Dermis blood vessel endothelial cell (primary cell): ENCODE results near the gene PNMA8C. TPM values are rescaled to one million over a fixed set of nuclear protein-coding genes. Genes with fewer than 3 reads are reported as not detected.
A peak's percentile ranks its signal among the peaks of the same experiment; 100 is the strongest.
"Not testable (repeated sequence)": the region's sequence is repeated elsewhere in the genome, so short reads cannot be mapped to it uniquely, and the experiment has no call there.

Source experiments
- DNase-seq: peaks from one replicate; pipeline ENCODE4 v3.0.0; 2010
- total RNA-seq: library from RNA; depleted of rRNA; stranded (reverse); fragments of >200 nt; gene quantifications from 2 replicates; pipeline ENCODE4 v1.2.3, GENCODE V29; 2014

PNMA8C gene
- total RNA-seq, 1 donor from 2014 or later = not detected

DNA sequence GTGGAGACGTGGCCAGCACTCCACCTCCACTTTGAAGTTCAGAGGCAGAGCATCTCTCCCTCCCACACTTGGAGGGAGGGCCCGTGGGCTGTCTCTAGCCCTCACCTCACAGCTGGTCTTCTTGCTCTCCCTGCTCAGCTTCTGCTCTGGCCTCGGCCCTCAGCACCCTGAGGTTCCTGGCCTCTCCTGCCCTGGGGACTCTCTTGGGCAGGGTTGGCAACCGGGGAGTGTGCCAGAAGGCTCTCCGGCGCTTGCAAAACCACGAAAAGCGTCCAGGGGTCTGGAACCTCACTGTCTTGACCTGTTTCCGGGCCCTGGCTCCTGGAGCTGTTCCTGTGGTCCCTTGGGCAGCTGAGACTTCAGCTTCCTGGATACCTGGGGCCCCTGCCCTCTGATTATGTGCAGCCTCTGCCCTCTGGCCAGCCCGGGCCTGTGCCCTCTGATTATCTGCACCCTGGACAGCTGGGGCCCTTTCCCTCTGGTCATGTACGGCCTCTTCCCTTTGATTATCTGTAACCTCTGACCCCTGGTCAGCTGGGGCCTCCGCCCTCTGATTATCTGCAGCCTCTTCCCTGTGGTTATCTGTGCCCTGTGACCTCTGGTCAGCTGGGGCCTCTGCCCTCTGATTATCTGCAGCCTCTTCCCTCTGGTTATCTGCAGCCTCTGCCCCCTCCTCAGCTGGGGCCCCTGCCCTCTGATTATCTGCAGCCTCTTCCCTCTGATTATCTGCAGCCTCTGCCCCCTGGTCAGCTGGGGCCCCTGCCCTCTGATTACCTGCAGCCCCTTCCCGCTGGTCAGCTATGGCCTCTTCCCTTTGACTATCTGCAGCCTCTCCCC is 17.4 kb downstream of the PNMA8C start:
- DNase-seq = no peak

GRCh38 chr19:46410205-46411087 is 18.3 kb downstream of the PNMA8C start:
- DNase-seq = no peak

GRCh38 chr19:46409191-46409590 is 19.5 kb downstream of the PNMA8C start:
- no peak for DNase-seq

- no peak for DNase-seq
These were observed 20.1 kb downstream of the PNMA8C start for GRCh38 chr19:46408664-46409039.

GRCh38 chr19:46407856-46408663 is 20.7 kb downstream of the PNMA8C start:
- no peak for DNase-seq

GRCh38 chr19:46406976-46407375 is 21.8 kb downstream of the PNMA8C start:
- DNase-seq = no peak

- peak; percentile 41 for DNase-seq
These were observed 23.8 kb downstream of the PNMA8C start for GRCh38 chr19:46404753-46405468.

DNA sequence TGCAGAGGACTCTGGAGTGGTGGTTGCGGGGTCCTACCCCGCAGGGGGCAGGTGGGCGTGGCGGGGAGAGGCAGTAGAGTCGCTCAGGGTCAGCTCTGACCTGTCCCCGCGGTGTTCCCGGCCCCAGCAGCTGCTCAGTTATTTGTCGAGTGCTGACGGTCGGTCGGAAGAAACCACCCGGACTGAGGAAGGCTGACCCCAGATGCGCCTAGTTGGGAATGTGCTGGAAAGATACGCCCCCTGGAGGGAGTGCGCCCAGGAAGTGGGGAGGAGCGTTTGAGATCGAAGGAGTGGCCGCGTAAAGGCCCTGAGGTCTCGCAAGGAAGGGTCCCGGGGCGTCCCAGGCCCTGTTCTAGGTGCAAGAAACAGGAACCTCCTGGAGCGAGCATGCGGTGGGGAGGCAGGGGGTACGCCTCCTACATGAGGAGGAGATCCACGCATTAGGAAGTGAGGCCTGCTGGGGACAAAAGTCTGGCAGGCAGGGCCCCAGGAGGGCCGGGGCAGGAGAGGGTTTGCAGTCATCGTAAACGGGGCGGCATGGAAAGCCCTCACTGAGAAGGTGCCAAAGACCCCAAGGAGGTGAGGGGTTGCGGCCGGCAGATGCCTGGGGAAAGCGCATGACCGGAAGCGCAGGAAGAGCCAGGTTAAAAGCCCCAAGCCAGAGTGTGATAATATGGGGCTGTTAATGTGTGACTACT is 24.5 kb downstream of the PNMA8C start:
- no peak for DNase-seq

DNA sequence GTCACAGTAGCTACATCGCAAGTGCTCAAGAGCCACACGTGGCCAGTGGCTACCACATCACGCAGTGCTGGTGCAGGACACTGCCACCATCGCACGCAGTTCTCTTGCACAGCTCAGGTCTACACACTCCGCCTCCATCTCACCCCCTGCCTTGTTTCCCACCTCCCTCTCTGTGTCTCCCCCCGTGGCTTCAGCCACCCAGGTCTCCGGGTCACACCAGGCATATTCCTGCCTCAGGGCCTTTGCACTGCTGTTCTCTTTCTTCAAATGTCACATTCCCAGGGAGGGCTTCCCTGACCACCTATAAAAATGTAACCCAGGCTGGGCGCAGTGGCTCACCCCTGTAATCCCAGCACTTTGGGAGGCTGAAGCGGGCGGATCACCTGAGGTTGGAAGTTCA is 26.0 kb downstream of the PNMA8C start:
- DNase-seq = no peak

DNA sequence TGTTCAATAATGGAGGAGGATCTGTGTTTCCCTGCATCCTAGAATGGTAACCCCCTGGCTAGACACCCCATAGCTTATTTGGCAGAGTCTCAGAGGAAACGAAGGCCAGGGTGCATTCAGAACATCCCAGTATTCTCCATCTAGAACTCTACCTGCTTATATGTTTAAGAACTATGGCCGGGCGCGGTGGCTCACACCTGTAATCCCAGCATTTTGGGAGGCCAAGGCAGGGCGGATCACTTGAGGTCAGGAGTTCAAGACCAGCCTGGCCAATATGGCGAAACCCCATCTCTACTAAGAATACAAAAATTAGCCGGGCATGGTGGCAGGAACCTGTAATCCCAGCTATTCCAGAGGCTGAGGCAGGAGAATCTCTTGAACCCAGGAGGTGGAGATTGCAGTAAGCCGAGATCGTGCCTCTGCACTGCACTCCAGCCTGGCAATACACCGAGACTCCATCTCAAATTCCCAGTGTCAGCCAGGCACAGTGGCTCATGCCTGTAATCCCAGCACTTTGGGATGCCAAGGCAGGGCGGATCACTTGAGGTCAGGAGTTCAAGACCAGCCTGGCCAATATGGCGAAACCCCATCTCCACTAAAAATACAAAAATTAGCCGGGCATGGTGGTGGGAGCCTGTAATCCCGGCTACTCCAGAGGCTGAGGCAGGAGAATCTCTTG is 30.8 kb downstream of the PNMA8C start:
- DNase-seq = not testable (repeated sequence)

DNA sequence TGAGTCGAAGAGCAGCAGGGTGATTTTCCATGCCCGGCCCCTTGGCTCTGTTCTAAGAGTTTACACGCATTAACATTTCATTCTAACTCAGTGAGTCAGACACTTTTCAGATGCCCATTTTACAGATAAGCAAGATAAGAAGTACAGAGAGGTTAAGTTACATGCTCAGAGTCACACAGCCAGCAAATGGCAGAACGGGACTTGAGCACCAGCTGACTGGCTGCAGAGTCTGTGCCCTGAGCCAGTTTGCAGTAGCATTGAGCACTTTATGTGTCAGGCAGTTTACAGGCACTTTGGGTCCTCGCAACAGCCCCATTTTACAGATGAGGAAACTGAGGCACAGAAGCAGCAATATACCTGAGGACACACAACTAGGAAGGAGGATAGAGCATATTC is 34.3 kb downstream of the PNMA8C start:
- DNase-seq = no peak

DNA sequence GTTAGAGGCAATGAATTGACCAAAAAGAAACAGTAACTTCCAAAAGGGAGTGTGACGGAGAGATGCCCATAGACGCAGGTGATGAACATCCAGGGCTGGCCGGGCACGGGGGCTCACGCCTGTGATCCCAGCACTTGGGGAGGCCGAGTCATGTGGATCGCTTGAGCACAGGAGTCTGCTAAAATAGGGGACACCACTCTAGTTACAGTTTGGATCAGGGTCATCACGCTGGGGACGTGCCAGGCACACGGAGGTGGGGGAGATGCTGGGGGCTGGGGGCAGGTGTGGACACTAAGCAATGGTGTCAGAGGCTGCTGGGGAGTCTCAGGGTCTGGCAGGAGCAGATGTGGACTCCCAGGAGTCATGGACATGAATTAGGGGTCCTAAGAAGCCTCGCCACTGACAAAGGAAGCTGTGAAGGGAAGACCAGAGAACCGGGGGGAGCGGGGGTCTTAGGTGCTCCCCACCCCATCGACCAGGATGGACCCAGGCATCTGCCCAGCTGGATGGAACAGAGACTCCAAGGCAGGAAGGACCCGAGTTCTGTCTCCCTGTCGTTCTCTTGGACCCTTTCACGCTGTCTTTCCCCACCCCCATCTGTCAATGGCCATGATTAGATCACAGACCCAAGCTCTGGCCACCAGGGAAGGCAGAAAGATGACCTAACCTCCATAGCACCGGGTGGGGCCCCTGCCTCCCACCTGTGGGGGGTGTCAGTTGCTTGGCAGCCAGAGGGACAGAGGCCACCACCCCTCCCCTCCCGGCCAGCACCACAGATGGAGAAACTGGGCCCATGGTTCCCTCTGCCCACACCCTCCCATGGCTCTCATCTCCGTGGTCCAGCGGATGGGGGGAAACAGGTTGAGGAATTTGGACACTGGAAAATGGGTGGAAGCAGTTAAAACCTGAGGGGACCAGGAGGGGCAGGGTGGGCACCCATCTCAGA is 35.0 kb downstream of the PNMA8C start:
- no peak for DNase-seq

- DNase-seq = no peak
These were observed 35.9 kb downstream of the PNMA8C start for GRCh38 chr19:46392837-46393236.

GRCh38 chr19:46392252-46392801 is 36.4 kb downstream of the PNMA8C start:
- DNase-seq = peak; percentile 62

- DNase-seq = no peak
These were observed 37.2 kb downstream of the PNMA8C start for GRCh38 chr19:46391296-46392251.

DNA sequence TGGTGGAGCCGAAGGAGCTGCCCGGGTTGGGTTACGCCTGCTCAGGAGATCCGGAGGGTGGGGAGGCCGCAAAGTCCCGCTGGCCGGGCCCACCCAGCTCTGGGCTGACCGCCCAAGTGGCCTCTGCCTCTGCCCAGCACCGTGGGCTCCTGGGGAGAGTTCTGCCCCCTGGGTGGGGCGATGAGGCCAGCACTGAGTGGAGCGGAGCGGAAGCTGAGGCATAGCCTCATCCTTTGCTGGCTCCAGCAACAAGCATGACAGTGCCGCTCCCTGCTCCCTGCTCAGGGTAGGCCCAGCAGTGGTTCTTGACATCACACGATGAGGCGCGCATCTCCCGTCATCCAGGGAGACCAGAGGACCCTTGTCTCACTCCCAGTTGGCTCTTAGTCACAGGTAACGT is 37.9 kb downstream of the PNMA8C start:
- DNase-seq = no peak

GRCh38 chr19:46390121-46390858 is 38.4 kb downstream of the PNMA8C start:
- DNase-seq = no peak
